Pulmonary artery endothelial cell (primary cell): ENCODE data around the gene SMARCD3. TPM values are rescaled to one million over a fixed set of nuclear protein-coding genes. Genes with fewer than 3 reads are reported as not detected.

Experiments
- DNase-seq: peaks from one replicate; pipeline ENCODE4 v3.0.0-alpha.2; 2011; ENCODE audit warnings: low read depth, low spot score
- total RNA-seq: library from RNA; depleted of rRNA; stranded (reverse); fragments of >200 nt; gene quantifications from 2 replicates; pipeline ENCODE4 v1.2.3, GENCODE V29; 2014

The SMARCD3 gene
- total RNA-seq, 1 donor from 2014 or later: 6.7 TPM

DNA sequence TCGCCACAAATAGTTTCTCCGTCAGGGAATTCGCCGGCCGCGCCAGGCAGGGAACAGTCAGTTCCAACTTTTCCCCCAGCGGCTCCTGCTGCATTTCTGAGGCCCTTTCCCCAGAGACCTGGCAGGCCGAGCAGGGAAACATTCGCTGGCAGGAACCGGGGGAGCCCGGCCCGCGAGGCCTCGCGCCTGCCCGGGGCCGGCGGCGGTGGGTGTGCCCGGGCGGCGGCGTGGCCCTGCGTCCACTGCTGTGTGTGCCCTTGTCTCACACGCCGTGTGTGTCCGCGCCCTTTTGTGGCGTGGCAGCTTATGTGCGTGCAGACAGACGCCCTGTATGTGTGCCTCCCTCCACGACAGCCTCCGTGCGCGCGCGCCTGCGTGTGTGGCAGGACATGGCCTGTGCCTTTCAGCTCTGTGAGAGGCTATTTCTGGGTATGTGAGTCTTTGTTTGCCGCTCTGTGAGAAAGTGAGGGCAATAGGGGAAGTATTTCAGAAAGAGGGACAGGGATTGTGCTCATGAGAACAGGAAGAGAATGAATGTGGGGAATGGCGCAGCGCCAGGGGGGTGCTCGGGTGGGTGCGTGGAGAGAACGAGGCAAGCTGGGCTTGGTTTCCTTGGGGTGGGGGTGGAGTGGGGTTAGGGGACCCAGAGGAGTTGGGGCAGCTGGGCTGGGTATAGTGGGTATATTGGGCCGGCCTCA is 689 bp upstream of the SMARCD3 start:
- DNase-seq: no peak

DNA sequence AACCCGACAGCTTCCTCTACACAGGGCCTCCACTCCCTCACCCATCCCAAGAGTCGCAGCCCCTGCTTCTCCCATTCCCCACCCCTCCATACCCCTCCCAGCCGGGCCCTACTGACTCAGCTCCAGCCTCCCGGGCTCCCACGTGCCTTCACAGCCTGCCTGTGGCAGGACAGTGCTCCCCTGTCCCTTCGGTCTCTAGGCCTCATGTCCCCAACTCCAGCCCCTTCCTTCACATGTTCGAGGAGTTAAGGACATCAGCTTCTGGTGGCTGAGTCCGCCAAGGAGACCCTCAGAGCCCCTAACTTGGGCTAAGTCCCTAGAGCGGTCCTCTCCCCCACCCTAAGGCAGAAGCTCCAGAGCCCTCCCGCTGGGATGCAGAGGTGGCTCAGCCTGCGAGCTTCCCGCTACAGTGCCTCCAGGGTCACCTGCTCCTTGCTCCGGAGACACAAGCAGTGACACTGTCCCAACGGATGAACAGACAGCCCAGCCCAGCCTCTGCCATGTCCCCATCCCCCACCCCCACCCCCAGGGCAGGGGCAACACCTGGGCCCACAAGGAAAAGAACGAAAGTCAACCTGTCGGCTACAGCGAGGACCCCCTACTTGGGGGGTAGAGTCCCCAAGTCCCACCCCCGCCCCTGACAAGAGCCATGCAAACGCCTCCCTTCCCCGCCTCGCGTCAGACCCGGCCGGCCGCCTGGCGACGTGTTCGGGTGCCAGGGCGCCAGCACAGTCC is 716 bp downstream of the SMARCD3 start:
- no peak for DNase-seq

DNA sequence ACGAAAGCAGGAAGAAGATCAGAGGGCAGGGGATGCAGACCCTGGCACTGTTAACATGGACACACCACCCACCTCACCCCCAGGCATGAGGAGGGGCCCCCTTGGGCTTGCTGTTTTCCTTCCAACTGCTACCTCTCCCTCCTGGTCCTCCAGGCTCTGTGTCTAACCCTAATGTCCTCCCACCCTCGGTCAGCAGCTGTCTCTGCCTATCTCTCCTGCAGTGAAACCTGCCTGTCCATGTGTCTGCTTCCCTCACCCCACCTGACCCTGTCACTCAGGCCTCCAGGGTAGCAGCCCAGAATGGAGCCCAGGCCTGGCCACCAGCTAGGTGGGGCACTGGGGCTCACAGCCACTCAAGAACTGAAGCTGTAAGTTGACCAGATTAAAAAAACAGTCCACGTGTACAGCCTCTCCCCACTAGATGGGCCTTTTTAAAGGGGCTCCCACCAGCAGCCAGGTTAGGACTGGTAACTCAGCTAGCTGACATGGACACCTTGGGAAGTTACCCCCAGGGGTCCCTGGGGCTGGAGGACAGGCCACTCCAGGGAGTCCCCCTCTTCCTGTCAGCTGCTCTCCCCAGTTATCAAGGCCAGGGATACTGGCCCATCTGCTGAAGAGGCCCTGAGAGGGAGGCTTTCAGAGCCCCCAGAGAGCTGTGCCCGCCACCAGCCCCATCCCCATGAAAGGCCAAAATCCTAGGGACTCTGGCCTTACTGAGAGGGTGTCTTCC is 1.5 kb downstream of the SMARCD3 start:
- no peak for DNase-seq

DNA sequence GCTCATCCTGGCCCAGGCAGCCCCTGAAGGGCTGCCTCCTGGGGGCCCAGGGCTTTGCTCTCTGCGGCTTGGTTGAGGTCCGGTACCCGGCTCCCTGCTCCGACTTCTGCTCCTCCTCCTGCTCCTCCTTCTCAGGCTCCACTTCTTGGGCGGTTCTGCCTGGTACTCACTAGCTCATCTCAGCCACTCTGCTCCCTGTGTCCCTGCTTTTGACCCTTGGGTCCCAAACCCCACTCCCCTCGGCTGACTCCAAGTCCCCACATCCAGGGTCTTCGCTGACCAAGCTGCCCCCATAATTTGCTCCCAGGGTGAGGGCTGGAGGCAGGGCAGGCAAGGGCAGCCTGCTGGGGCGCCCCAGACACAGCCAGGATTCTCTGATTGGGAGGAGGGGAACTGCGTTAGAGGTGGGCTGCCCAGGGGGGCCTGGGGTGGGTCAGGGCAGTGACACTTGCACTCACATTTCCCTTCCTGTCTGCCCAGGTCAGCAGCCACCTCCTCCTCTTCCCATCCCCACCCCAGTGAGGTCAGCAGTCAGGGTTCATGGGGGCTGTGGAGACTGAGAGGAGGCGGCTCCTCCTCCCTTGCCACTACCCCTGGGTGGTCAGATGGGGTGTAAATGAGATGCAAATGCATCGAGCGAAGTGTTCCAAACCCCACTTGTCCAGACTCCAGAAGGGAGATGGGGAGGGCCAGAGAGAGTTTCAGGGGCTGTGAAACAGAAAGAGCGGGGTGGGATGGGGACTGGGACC is 2.2 kb downstream of the SMARCD3 start:
- no peak for DNase-seq

DNA sequence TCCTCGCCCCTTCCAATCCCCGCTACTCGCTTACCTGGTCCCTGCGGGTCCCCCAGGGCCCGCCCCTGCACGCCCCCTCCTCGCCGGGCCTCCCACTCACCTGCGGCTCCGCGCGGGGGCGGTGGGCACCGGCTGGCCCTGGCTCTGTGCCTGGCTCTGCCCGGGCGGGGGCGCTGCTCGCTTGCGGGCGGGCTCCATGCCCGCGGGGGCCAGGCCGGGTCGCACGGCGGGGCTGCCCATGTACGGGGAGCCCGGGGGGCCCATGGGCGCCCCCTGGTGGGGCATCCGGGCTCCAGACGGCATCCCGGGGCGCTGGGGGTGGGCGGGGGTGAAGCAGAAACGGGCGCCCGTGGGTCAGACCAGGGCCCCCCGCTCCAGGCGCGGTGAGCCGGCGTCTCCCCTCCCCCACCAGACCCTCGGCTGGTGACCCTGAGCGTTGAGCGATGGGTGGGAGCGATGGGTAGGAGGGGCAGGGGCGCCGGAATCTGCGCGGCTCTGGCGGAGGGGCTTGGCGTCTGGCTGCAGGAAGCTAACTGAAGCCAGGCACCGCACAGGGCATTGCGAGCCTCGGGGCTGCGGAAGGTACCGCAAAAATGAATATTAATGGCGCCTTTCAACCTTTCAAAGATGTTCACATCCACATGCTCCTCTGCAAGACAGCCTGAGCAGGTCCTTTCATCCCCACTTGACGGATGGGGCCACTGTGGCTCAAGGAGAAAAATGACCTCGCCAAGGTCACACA is 3.0 kb downstream of the SMARCD3 start:
- DNase-seq: no peak

DNA sequence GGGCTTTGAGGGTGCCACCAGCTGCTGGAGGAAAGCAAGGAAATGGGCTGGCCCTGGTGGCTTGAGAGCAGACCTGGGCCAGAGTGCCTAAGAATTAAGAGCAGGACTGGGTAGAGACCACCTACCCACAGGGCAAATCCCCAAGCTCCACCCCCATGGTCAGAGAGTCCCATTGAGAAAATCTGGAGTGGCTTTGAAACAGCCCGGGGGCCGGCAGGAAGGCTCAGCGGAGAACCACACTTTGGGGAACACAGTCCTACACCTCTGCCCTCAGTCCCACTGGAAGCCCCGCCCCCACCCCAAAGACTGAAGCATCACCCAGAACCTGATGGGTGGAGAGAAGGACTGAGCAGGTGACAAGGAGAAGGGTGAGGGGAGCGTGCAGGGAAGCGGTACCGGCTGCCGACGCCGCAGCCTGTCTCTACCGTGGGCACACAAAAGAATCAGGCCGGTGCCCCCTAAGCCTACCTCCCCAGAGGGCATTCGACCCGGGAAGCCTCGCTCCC is 3.6 kb downstream of the SMARCD3 start:
- no peak for DNase-seq

DNA sequence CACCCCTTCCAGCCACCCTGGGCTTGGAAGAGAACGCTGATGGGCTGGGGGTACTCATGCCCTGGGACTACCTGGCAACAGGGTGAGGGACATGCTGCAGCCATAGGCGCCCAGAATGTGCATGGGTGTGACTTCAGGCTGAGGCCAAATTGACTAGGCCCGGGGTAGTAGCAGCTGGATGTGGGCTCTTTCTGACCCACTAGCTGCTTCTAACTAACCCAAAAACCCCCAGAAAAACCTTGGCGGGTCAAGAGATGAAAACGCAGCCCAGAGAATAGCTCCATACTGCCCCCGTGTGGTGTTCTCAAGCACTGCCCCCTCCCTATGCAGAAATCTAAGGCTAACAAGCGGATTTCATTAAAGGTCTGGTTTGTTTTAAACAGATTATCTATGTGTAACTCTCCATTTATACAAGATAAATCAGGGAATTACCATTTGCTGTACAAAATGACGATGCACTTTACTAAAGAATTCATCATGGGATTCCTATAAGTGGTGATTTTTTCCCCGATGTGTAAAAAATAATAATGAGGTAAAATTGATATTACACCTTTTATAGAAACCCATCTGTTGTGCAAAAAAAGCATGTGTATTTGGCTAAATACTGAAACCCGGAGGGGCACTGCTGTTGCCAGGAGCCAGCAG is 4.2 kb downstream of the SMARCD3 start:
- DNase-seq: no peak

DNA sequence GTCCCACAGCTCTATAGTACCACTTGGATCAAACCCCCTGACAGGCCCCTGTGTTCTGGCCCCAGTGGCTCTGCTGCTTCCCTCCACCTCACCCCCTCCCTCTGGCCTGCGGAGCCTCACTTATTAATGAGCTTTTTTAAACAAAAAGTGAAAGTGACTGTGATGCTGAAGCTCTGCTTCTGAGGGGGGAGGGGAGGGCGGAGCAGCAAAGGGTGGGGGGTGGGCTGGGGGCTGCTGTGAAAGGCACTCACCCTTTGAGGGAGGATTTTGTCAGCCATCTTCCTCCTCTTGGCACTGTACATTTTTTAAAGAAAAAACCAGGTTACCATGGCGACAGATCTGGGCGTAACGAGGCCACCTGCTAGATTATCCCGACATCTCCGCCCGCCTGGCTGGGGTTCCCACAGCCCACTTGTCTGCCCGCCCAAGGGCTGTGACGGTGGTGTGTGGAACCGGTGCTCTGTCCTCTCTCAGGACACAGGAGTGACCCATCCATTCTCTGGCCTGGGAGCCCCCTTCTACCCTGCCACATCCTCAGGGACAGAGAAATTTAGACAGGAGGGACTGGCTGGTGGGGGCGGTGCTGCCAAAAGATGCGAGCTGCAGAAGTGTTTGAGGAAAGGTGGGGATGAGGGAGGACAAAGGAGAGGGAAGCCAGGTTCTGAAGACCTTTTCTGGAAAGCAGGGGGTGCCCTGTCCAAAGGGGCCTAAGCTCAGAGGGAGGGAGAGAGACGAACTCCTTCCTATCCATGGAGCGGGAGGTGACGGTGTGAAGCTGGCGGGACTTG is 4.9 kb downstream of the SMARCD3 start:
- DNase-seq: no peak

DNA sequence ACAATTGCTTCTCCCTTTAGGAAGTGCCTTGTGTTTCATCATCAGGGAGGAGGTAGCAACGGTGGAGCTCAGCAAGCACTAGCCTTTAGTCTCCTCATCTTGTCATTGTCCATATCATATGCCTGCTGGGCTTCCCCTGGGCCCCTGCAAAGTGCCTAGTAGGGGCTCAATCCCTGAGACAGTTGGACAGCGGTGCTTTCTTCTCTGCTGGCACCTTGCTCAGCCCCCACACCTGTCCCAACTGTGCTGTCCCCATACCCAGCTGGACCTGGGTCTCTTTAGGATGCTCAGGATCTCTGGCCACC is 5.5 kb downstream of the SMARCD3 start:
- no peak for DNase-seq

DNA sequence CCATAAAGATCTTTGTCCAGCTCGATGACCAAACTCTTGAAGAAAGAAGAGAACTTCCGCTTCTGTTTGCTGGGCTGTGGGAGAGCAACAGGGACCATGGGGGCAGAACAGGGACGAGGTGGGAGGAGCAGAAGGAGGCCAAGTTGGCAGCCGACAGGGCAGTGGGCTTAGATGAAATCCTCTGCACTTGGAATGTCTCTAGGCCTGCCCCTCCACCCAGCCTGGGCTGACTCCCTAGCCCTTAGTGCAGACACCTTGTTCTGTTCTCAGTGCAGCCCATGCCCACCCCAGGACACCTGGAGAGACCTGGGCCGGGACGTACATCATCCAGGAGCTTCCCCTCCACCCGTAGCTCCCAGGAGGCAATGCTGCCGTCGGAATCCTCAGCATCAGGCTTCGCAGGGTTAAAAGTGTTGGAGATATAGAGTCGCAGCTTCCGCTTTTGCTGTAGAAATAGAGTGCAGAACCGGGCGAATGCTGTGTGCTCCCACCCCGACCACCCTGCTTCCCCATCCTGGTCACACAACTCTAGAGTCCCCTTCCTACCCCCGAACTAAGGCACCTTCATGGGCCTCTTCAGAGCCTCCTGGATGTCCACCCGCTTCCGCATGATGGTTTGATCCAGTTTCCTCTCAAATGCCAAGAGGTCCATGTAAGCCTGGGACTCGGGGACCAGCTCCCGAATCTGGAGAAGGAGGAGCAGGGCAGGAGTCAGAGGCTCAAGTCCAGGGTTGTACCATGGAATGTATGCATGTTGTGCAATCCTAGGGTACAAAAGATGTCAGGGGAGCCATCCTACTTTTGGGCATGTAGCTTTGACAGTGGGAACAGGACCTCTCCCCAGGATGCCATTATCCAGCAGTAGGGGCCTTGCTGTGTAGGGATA is 6.1 kb downstream of the SMARCD3 start:
- no peak for DNase-seq

DNA sequence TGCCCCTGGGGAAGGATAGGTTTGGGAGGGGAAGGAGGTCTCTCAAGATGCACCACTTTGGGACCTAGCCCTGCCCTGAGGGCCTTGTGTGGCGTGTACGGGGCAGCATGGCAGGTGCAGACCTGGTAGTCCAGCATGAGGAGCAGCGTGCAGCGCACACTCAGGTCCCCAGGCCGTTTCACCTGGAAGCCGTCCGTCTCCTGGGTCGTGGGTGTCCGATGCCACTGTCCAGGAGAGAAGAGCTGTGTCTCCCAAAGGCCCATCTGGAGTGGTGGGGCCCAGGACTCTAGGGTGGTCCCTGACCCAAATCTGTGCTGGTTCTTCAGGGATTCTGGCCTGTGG is 6.8 kb downstream of the SMARCD3 start:
- no peak for DNase-seq

DNA sequence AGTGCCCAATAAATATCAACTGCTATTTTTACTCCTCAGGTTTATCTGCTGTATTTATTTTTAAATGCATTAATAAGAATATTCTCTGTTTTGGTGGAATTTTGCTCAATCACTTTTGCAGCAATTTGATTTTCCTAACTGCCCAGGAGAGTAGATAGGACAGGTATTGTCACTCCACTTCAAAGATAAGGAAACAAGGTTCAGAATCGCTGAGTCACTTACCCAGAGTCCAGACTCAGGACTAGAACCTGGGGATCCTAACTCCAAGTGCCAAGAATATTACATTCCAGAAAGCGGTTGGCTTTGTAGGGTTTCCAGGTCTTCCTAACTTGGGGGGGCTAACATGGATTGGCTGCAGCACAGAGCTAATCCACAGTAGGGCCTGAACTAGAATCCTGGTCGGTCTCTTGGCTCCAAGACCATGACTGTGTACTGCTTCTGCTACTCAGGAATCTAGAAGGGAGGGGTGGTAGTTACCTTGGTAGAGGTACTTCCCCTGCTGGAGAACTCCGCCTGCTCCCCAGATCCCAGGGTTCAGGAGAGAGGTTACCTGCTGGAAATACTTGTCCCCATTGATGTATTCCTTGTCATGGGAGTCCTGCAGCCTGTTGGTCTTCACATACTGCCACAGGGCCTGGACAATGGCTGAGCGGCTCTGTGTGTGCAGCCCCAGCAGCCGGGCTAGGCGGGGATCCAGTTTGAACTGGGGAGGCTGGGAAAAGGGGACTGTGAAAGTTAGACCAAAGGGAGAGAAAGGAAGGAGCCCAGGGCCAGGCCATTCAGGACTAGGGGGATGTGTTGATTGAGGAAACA is 7.3 kb downstream of the SMARCD3 start:
- no peak for DNase-seq

DNA sequence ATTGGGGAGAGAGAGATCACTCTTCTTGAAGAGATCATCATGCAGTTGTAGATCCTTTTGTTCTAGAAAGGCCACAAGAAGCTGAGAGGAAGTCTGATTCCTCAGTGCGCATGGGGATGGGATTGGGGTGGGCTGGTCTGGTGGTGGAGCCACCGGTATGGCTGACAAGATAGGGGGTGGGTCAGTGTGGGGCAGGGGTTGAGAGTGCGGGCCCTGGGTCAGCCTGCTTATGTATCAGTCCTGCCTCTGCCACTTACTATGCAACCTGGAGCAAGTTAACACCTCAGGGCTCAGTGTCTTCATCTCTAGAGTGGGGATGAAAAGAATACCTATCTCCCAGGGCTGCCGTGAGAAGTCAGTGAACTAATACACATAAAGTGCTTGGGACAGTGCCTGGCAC is 8.0 kb downstream of the SMARCD3 start:
- no peak for DNase-seq

DNA sequence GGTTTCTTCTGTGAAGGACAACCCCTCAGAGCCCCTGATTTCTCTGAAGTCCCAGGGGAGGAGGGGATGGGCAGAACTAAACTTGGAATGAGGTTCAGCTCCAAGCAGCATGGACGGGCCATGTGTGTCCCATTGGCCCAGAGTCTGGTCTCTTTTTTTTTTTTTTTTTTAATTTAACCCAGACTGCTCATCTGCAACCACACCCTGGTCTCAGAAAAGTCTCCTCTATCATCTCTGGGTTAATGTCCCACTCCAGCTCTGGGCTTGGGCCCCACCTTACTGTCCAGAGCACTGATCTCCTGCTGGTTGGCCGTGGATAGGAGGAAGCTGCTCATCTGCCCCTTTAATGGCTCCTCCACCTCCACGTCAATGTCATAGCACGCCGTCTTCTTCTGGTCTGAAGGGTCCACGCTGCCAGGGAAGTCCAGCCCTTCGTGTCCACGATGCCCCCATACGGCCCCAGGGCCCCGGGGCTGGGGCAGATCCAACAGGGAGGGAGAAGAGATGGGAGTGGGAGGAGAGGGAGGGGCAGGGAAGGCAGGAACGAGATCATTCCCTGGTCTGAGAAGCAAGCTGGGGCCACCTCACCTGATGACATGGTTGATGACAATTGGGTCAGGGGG is 8.5 kb downstream of the SMARCD3 start:
- no peak for DNase-seq

DNA sequence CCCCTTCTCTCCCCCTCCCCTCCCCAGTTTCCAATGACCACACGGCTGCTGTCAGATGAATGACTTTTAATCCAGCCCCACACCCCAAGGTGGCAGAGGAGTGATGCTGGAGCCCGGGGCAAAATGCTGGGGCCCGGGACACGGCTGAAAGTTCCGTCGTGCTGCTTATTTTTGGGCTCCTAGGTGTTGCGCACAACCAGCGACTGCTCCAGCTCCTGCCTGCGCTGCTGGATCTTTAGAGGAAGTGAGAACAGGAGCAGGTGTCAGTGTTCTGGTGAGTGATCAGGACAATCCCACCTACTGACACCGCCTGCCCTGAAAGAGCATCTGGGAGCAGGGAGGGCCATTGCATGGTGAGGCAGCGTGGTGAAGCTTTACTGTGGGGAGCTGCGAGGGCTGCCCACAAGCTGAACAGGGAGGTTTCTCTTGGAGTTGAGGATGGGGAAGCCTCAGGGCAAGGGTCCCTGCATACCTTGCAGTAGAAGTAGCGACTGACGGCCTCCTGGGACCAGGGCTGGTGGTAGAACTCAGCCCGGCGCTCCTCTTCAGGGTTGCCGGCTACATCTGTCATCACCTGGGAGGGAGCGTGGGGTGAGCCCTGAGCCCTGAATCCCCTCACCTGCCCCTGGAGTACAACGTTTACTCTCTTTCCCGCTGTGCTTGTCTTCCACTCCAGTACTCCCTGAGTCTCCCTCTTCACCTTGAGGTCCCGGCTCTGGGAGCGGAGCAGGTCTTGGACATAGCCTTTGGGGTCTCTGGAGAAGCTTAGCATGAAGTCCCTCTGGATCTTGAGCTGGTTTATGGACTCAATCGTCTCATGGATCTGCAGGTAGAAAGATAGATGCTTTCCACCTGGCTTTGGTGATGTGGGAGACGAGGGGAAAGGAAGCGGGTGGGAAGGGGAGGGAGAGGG is 9.3 kb downstream of the SMARCD3 start:
- no peak for DNase-seq

DNA sequence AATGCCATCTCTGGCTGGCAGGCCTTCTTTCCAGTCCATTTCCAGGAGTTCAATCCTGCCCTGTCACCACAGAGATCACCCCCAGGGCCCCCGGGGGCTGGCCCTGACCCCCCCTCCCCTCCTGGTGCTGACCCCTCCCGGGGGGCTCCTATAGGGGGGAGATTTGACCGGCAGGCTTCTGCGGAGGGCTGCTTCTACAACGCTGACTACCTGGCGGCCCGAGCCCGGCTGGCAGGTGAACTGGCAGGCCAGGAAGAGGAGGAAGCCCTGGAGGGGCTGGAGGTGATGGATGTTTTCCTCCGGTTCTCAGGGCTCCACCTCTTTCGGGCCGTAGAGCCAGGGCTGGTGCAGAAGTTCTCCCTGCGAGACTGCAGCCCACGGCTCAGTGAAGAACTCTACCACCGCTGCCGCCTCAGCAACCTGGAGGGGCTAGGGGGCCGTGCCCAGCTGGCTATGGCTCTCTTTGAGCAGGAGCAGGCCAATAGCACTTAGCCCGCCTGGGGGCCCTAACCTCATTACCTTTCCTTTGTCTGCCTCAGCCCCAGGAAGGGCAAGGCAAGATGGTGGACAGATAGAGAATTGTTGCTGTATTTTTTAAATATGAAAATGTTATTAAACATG is 10.2 kb downstream of the SMARCD3 start:
- DNase-seq: no peak
